ENCODE results near the gene CAPN10. TPM values are rescaled to one million over a fixed set of nuclear protein-coding genes. Genes with fewer than 3 reads are reported as not detected.
"Not testable (repeated sequence)": the region's sequence is repeated elsewhere in the genome, so short reads cannot be mapped to it uniquely, and the experiment has no call there.

CAPN10 gene
- total RNA-seq, 4 donors from 2014 or later: 28.0 to 66.3 (median 54.8) TPM

- 74 to 77% methylated on average over 20 of the region's 20 CpGs for WGBS, 2 donors
Observed at GRCh38 chr2:240615820-240616547, 29.4 kb downstream of the CAPN10 start.

GRCh38 chr2:240616860-240617666 is 30.5 kb downstream of the CAPN10 start:
- H3K4me1 ChIP-seq; DNase-seq (ENCODE audit: low spot score in 2 of 2); H3K27me3 ChIP-seq; H3K9me3 ChIP-seq; H3K27ac ChIP-seq; H3K4me3 ChIP-seq: not testable (repeated sequence)
- WGBS, 2 donors: 77 to 88% methylated on average over 4 to 5 of the region's 5 CpGs
- H3K36me3 ChIP-seq: peaks cover 0 to 14% (median 0%) of the 10 kb centered on the region in 3 donors

More at GRCh38 chr2:240615820-240616547, 29.4 kb downstream of the CAPN10 start:
- Histone ChIP-seq H3K4me3 (no peak overlapping the region), H3K27me3 (no peaks in the 10 kb centered on the region), H3K9me3 (no peaks in the 10 kb centered on the region), H3K4me1 (peaks cover 0 to 5% (median 0%) of the 10 kb centered on the region in 4 donors), H3K27ac (no peak overlapping the region), H3K36me3 (peaks cover 0 to 14% (median 0%) of the 10 kb centered on the region in 3 donors)
- DNase-seq (ENCODE audit: low spot score in 2 of 2): peak in 1 of 2 donors; percentile 3
- no peak for TF ChIP-seq POLR2A (IDR thresholded peaks at IDR 0.05)
- TF ChIP-seq CTCF (IDR thresholded peaks at IDR 0.05): no peak
- TF ChIP-seq EP300 (IDR thresholded peaks at IDR 0.05): no peak

- Histone ChIP-seq H3K4me3 (no peak overlapping the region), H3K9me3 (no peaks in the 10 kb centered on the region), H3K4me1 (peaks cover 0 to 3% (median 0%) of the 10 kb centered on the region in 4 donors), H3K27ac (no peak overlapping the region), H3K27me3 (no peaks in the 10 kb centered on the region), H3K36me3 (peaks cover 0 to 14% (median 0%) of the 10 kb centered on the region in 3 donors)
- TF ChIP-seq POLR2A (IDR thresholded peaks at IDR 0.05) (no peak), EP300 (IDR thresholded peaks at IDR 0.05) (no peak), CTCF (IDR thresholded peaks at IDR 0.05) (no peak)
- no peak for DNase-seq (ENCODE audit: low spot score in 2 of 2)
- 83 to 91% methylated on average over 6 of the region's 6 CpGs for WGBS, 2 donors
Observed at GRCh38 chr2:240618776-240619175, 32.2 kb downstream of the CAPN10 start.

- TF ChIP-seq CTCF (IDR thresholded peaks at IDR 0.05) (no peak), EP300 (IDR thresholded peaks at IDR 0.05) (no peak), POLR2A (IDR thresholded peaks at IDR 0.05) (no peak)
- no peak for DNase-seq (ENCODE audit: low spot score in 2 of 2)
- Histone ChIP-seq H3K4me3 (no peak overlapping the region), H3K4me1 (peaks cover 0 to 3% (median under 1%) of the 10 kb centered on the region in 4 donors), H3K36me3 (peaks cover 0 to 14% (median 0%) of the 10 kb centered on the region in 3 donors), H3K9me3 (no peaks in the 10 kb centered on the region), H3K27ac (no peak overlapping the region), H3K27me3 (no peaks in the 10 kb centered on the region)
- 84 to 90% methylated on average over 19 of the region's 19 CpGs for WGBS, 2 donors
Observed at GRCh38 chr2:240619506-240620148, 33.1 kb downstream of the CAPN10 start.

- WGBS, 2 donors: 88 to 93% methylated on average over 13 of the region's 13 CpGs
- Histone ChIP-seq H3K27ac (no peak overlapping the region), H3K27me3 (no peaks in the 10 kb centered on the region), H3K36me3 (peaks cover 0 to 14% (median 0%) of the 10 kb centered on the region in 3 donors), H3K4me3 (no peak overlapping the region), H3K4me1 (peaks cover 0 to 8% (median 3%) of the 10 kb centered on the region in 4 donors), H3K9me3 (no peaks in the 10 kb centered on the region)
- DNase-seq (ENCODE audit: low spot score in 2 of 2): no peak
- TF ChIP-seq CTCF (IDR thresholded peaks at IDR 0.05) (no peak), EP300 (IDR thresholded peaks at IDR 0.05) (no peak), POLR2A (IDR thresholded peaks at IDR 0.05) (no peak)
Observed at GRCh38 chr2:240620149-240620731, 33.7 kb downstream of the CAPN10 start.

Measured in tibial nerve (tissue), 4 donors.